Spleen (tissue), 11 donors: ENCODE data around the gene SPACA6. TPM values are rescaled to one million over a fixed set of nuclear protein-coding genes. Genes with fewer than 3 reads are reported as not detected.

Experiments used
- DNase-seq: peaks from one replicate; pipeline ENCODE4 v3.0.0-alpha.2; 2020
- H3K27ac ChIP-seq, 8 donors: fragments of 200-600 bp; sonication (generic) in 7 of 8; 1 replicate in 4 of 8; 2 replicates in 4 of 8; pipeline versions ENCODE4 v1.5.0 to v1.8.0; 2016 to 2021; ENCODE audit warnings: inconsistent platforms in 4 of 8, mild to moderate bottlenecking in 4 of 8, moderate library complexity in 1 of 8
- H3K27me3 ChIP-seq, 7 donors: fragments of 200-600 bp; sonication (generic) in 6 of 7; replicated peaks in 1 of 7; 1 replicate in 4 of 7; 2 replicates in 3 of 7; pipeline versions ENCODE4 v1.5.0 to v1.8.0; 2016 to 2021; ENCODE audit warnings: inconsistent platforms in 3 of 7, mild to moderate bottlenecking in 1 of 7
- H3K36me3 ChIP-seq, 6 donors: fragments of 200-600 bp; sonication (generic) in 5 of 6; 1 replicate in 4 of 6; 2 replicates in 2 of 6; pipeline versions ENCODE4 v1.5.0 to v1.8.0; 2016 to 2021; ENCODE audit warnings: inconsistent platforms in 2 of 6
- H3K4me1 ChIP-seq, 6 donors: fragments of 200-600 bp; sonication (generic) in 5 of 6; 1 replicate in 3 of 6; 2 replicates in 3 of 6; pipeline versions ENCODE4 v1.5.0 to v1.8.0; 2016 to 2021; ENCODE audit warnings: inconsistent platforms in 3 of 6
- H3K4me3 ChIP-seq, 8 donors: fragments of 200-600 bp; sonication (generic) in 7 of 8; 1 replicate in 4 of 8; 2 replicates in 4 of 8; pipeline versions ENCODE4 v1.5.0 to v1.8.0; 2016 to 2021; ENCODE audit warnings: inconsistent platforms in 4 of 8, mild to moderate bottlenecking in 4 of 8, moderate library complexity in 2 of 8
- H3K9me3 ChIP-seq, 8 donors: fragments of 200-600 bp; sonication (generic) in 7 of 8; 1 replicate in 4 of 8; 2 replicates in 4 of 8; pipeline versions ENCODE4 v1.5.0 to v1.8.0; 2016 to 2021; ENCODE audit warnings: inconsistent platforms in 4 of 8
- CTCF ChIP-seq, 11 experiments: fragments of 200-600 bp in 7 of 11; fragments of 450-650 bp in 4 of 11; sonication (generic) in 4 of 11; IDR thresholded peaks in 8 of 11; conservative IDR thresholded peaks in 3 of 11; 1 replicate in 7 of 11; 2 replicates in 4 of 11; pipeline versions ENCODE4 v1.4.0 to v1.8.0; 2016 to 2021; ENCODE audit warnings: antibody characterized with exemption in 11 of 11, inconsistent platforms in 4 of 11, mild to moderate bottlenecking in 1 of 11
- POLR2A ChIP-seq, 3 donors: fragments of 450-650 bp; IDR thresholded peaks; one replicate each; pipeline ENCODE4 v1.5.1; 2017; ENCODE audit warnings: antibody characterized with exemption in 3 of 3, mild to moderate bottlenecking in 1 of 3
- POLR2AphosphoS5 ChIP-seq, 3 donors: sonication (generic); formaldehyde crosslinking; IDR thresholded peaks; one replicate each; pipeline ENCODE4 v1.5.1; 2017; ENCODE audit warnings: antibody characterized with exemption in 3 of 3
- WGBS, 5 donors: extraction: QIAGEN DNeasy Blood & Tissue Kit in 3 of 5; methylation state at CpG; one replicate each; pipeline versions ENCODE4 v1.1.5 to v1.1.7; 2013 to 2018; 5-methylcytosine and 5-hydroxymethylcytosine counted together
- intact Hi-C: fragments of 100-400 bp; cut with DNase I; formaldehyde crosslinking; loops from one replicate; pipeline ENCODE4 v1.15.0; 2023; ENCODE audit warnings: low total_unique reads
- polyA plus RNA-seq, 3 donors: library from polyadenylated mRNA; stranded (reverse); fragments of 200-250 nt; gene quantifications; one replicate each; pipeline ENCODE4 v1.2.1, GENCODE V29; 2013
- total RNA-seq, 7 donors: library from RNA; depleted of rRNA in 3 of 7; stranded (reverse); fragments of >200 nt in 3 of 7; fragmentation: NEBNext Ultra II Directional in 4 of 7; extraction: Animal tissue kit (Norgen Biotek cat#: 25700) in 4 of 7; gene quantifications; one replicate each; pipeline versions ENCODE4 v1.1.0 to v1.2.1, GENCODE V29; 2016 to 2021
- donor health status: healthy with polysubstance abuse.
- donor health status: DM: no; HTN: no; CAD: no; lungs with moderate emphysema.
- donor health status: DM: no; HTN: no; CAD: no.
- donor health status: Bipolar disorder and iron deficiency.
- donor health status: healthy.
- donor health status: DM: no; HTN: no; CAD: no.
- donor health status: DM: yes; HTN: yes; CAD: no.

The SPACA6 gene
- total and polyA plus RNA-seq, 10 donors: 9.6 to 44.2 (median 20.2) TPM

GRCh38 chr19:51689751-51690453 lies 3.2 kb upstream of the SPACA6 start:
- intact Hi-C loops: no loop called here
- peak overlapping the region; percentile 55 to 84 (median 68) for H3K4me3 ChIP-seq
- H3K36me3 ChIP-seq: peaks cover 0 to 15% (median 0%) of the 10 kb centered on the region in 6 donors
- H3K27me3 ChIP-seq: peaks cover 0 to 60% (median 20%) of the 10 kb centered on the region in 7 donors
- peak; percentile 76 for DNase-seq
- peak overlapping the region; percentile 75 to 93 (median 86) for H3K27ac ChIP-seq
- peaks cover 3 to 82% (median 44%) of the 10 kb centered on the region in 6 donors for H3K4me1 ChIP-seq
- TF ChIP-seq POLR2AphosphoS5 (IDR thresholded peaks at IDR 0.05): no peak
- H3K9me3 ChIP-seq: peaks cover 0 to 7% (median 0%) of the 10 kb centered on the region in 8 donors
- WGBS, 5 donors: 1 to 2% (median 1%) methylated on average over 16 to 21 of the region's 21 CpGs

- H3K9me3 ChIP-seq: peaks cover 0 to 2% (median 0%) of the 10 kb centered on the region in 8 donors
- DNase-seq: peak; percentile 86
- H3K4me3 ChIP-seq: peak overlapping the region; percentile 55 to 84 (median 68)
- H3K27me3 ChIP-seq: peaks cover 0 to 59% (median 20%) of the 10 kb centered on the region in 7 donors
- TF ChIP-seq POLR2A (IDR thresholded peaks at IDR 0.05): no peak
- TF ChIP-seq POLR2AphosphoS5 (IDR thresholded peaks at IDR 0.05): peak; percentile 69 to 80 (median 76)
- intact Hi-C loops: no loop called here
- WGBS, 5 donors: 0 to 3% (median 1%) methylated on average over 14 to 20 of the region's 21 CpGs
- peaks cover 3 to 88% (median 44%) of the 10 kb centered on the region in 6 donors for H3K4me1 ChIP-seq
- peaks cover 0 to 22% (median 0%) of the 10 kb centered on the region in 6 donors for H3K36me3 ChIP-seq
- H3K27ac ChIP-seq: peak overlapping the region; percentile 29 to 93 (median 86)
Observed at GRCh38 chr19:51690454-51691073, 2.6 kb upstream of the SPACA6 start.

GRCh38 chr19:51691074-51691583 lies 2.0 kb upstream of the SPACA6 start:
- no peak for DNase-seq
- Histone ChIP-seq H3K9me3 (no peaks in the 10 kb centered on the region), H3K27me3 (peaks cover 0 to 59% (median 20%) of the 10 kb centered on the region in 7 donors), H3K4me1 (peaks cover 3 to 88% (median 44%) of the 10 kb centered on the region in 6 donors), H3K36me3 (peaks cover 0 to 27% (median 0%) of the 10 kb centered on the region in 6 donors), H3K4me3 (peak overlapping the region; percentile 55 to 84 (median 68)), H3K27ac (peak overlapping the region; percentile 29 to 93 (median 86))
- intact Hi-C loops: no loop called here
- WGBS, 5 donors: 14 to 22% (median 20%) methylated on average over 8 to 9 of the region's 9 CpGs
- TF ChIP-seq CTCF (IDR thresholded peaks at IDR 0.05 in 8 of 11, conservative IDR thresholded peaks at IDR 0.05 in 3 of 11) (no peak), POLR2A (IDR thresholded peaks at IDR 0.05) (no peak), POLR2AphosphoS5 (IDR thresholded peaks at IDR 0.05) (no peak)

- Histone ChIP-seq H3K36me3 (peaks cover 0 to 34% (median 0%) of the 10 kb centered on the region in 6 donors), H3K4me1 (peaks cover 3 to 85% (median 44%) of the 10 kb centered on the region in 6 donors), H3K4me3 (peak overlapping the region in 5 of 8 donors; percentile 64 to 84 (median 69)), H3K27ac (peak overlapping the region in 7 of 8 donors; percentile 79 to 93 (median 87)), H3K27me3 (peaks cover 0 to 57% (median 20%) of the 10 kb centered on the region in 7 donors), H3K9me3 (no peaks in the 10 kb centered on the region)
- intact Hi-C loops: no loop called here
- WGBS, 5 donors: 45 to 66% (median 53%) methylated on average over 12 of the region's 12 CpGs
- no peak for DNase-seq
- no peak for TF ChIP-seq CTCF (IDR thresholded peaks at IDR 0.05 in 8 of 11, conservative IDR thresholded peaks at IDR 0.05 in 3 of 11)
- no peak for TF ChIP-seq POLR2AphosphoS5 (IDR thresholded peaks at IDR 0.05)
- TF ChIP-seq POLR2A (IDR thresholded peaks at IDR 0.05): no peak
Observed at GRCh38 chr19:51691584-51692428, 1.3 kb upstream of the SPACA6 start.
